ENCODE results near the gene SFRP5. TPM values are rescaled to one million over a fixed set of nuclear protein-coding genes. Genes with fewer than 3 reads are reported as not detected.
A peak's percentile ranks its signal among the peaks of the same experiment; 100 is the strongest.

SFRP5 gene, protein sequence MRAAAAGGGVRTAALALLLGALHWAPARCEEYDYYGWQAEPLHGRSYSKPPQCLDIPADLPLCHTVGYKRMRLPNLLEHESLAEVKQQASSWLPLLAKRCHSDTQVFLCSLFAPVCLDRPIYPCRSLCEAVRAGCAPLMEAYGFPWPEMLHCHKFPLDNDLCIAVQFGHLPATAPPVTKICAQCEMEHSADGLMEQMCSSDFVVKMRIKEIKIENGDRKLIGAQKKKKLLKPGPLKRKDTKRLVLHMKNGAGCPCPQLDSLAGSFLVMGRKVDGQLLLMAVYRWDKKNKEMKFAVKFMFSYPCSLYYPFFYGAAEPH
- polyA plus RNA-seq (ENCODE audit: insufficient read length in 3 of 3), result under 1 TPM in 2 of 3 donors, not detected in 1; 0.09 to 0.11 TPM
- long read RNA-seq, donor 1, partial matches to known transcripts, result 0 of 1 reads
- long read RNA-seq, donor 1, other reads (novel, unspliced or antisense), result 0 of 1 reads
- long read RNA-seq, donor 2, partial matches to known transcripts, result 0 of 1 reads
- long read RNA-seq, donor 2, other reads (novel, unspliced or antisense), result 0 of 1 reads
- long read RNA-seq, donor 3, result 0 reads
- long read RNA-seq, donor 4, result 0 reads
- long read RNA-seq, donor 5, result 0 reads
- long read RNA-seq, donor 6, result 0 reads
- long read RNA-seq, donor 7, result 0 reads
- long read RNA-seq, donor 8, result 0 reads
- long read RNA-seq, donor 9, result 0 reads
- long read RNA-seq, donor 10, result 0 reads
- long read RNA-seq, donor 11, result 0 reads
- long read RNA-seq, donor 12, result 0 reads
- long read RNA-seq, donor 13, result 0 reads
- long read RNA-seq, donor 14, result 0 reads
- long read RNA-seq, donor 15, transcript SFRP5-201 (3 exons, 1,836 nt), result major isoform, 18 of 18 reads
- long read RNA-seq, donor 15, partial matches to known transcripts, result 0 of 18 reads
- long read RNA-seq, donor 15, other reads (novel, unspliced or antisense), result 0 of 18 reads
- long read RNA-seq, donor 16, partial matches to known transcripts, result 0 of 1 reads
- long read RNA-seq, donor 16, other reads (novel, unspliced or antisense), result 0 of 1 reads

DNA sequence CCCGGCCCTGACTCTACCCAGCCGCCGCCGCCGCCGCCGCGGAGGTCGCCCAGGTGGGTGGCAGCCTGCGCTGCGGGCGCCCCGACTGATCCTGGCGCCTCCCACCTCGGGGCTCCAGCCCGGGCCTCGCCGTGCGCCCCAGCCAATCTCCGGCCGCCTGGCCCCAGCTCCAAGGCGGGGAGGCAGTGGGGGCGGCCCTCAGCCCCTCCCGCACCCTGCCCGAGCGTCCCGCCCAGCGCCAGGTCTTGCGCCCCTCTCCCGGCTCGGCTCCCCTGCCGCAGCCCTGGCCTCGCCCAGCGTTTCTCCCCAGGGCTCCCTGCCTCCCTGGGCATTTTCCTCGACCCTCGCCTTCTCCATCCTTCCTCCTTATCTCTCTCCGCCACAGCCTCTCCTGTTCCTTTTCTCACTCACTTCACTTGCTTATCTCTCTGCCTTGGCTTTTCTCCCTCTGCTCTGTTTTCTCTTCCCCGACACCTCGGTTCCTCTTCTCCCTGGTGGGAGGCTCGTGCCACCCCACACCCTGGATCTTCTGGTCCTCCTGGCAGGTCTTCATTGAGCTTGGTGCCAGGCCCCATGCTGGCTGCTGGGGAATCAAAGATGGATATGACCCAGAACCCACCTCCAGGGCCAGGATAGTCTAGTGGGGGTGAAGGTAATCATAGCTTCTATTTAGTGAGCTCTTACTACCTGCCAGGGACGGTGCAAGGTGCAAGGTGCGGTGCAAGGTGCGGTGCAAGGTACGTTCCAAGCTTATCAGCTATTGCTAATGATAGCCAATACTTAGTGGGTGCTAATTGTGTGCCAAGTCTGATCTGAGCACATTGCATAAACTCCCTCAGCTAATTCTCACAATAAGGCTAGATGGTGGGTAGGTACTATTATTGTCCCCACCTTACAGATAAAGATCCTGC is at the start of gene SFRP5:
TSS of gene SFRP5 (minus strand) at position 87 of the 911 bp plus-strand sequence. CDS start 166 bp downstream, outside the sequence.
- DNase-seq, result no peak

DNA sequence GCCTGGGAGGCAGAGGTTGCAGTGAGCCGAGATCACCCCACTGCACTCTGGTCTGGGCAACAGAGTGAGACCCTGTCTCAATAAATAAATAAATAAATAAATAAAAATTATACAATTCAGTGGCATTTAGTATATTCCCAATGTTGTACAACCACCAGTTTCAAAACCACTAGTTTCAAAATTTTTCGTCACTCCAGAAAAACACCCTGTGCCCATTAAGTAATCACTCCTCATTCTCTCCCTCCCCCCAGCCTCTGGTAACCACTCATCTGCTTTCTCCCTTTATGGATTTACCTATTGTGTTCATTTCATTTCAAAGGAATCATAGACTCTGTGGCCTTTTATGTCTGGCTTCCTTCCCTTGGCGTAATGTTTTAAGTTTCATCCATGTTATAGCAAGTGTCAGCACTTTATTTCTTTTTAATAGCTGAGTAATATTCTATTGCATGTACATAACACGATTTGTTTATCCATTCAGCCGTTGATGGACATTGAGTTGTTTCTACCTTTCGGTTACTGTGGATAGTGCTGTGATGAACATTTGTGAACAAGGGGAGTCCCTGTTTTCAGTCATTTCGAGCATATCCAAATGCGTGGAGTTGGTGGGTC is 48.4 kb upstream of the SFRP5 start:
- no peak for DNase-seq

DNA sequence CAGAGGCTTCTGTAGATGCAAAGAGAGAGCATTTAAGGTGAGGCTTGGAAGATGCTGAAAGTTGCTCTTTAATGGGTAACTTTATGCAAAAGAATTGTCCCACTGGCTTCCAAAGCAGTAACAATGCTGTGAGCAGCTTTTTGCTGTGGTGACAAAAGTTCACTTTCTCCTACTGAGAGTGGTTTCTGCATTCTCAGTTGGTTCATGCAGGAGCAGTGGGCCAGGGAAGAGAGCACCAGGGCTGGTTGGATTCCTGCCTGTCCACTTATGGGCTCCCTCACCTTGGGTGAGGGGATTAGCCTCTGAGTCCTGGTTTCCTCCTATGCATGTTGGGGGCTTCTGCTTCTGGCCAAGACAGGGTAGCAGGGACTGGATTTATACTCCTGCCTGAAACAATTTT is 46.8 kb upstream of the SFRP5 start:
- DNase-seq, result no peak

DNA sequence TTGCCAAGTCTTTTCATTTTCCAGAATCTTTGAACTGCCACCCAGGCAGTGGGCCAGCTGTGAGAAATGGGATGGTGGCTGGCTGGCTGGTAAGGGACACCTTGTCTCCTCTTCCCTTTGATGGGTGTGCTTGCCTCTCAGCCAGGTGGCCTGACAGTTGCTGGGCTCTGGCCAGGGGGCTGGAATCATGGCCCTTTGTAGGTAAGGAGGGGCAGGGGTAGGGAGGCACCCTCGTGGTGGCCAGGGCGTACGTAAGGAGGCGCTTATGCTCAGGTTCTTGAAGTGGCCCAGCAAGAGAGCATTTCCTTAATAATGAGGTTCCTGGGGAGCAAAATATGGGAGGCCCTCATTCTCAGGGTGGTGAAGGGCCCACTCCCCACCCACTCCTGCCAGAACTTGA is 44.8 kb upstream of the SFRP5 start:
- DNase-seq, result no peak

DNA sequence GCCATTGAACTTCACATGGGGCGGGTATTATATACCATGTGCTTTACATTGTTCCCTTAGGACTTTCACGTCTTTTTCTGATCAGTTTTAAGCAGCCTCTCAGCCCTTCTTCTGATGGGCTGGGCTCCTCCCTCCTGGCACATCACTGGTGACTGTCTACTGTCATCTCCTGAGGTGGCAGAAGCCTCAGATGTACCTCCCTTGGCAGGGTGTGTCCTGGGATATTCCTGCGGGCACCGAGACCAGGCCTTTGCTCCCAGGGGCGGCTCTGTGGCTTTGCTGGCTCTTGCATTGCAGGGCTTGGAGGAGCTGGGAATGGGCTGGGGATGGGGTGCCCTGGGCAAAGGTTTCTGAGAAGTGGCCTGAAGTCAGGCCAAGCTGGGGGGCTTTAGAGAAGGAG is 43.2 kb upstream of the SFRP5 start:
- DNase-seq, result no peak

DNA sequence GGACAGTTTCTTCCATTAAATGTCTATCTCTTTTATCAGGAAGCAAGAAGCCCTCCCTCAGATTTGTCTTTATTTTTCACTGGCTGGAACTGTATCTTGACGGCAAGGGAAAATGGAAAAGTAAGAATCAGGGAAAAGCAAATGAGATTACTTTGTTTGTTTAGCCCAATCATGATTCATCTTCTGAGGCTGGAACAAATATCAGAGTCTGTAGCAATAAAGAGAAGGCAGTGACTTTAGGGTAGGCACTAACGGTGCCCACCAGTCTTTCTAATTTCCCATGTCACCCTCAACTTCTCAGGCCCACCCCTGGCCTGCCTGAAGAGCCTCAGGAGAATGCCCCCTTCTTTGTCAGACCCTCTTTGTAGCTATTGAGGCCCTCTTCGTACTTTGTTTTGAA is 41.5 kb upstream of the SFRP5 start:
- no peak for DNase-seq

DNA sequence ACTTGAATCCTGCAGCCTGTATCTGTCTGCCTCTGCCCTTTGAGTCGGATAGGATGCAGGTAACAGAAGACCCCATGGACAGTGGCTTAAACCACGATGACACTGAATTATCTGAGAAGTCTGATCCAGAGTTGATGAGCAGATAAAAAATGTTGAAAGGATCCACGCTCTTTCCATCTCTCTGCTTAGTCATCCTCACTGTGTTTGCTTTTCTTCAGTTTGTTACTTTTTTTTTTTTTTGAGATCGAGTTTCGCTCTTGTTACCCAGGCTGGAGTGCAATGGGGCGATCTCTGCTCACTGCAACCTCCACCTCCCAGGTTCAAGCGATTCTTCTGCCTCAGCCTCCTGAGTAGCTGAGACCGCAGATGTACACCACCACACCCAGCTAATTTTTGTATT is 40.9 kb upstream of the SFRP5 start:
- no peak for DNase-seq

DNA sequence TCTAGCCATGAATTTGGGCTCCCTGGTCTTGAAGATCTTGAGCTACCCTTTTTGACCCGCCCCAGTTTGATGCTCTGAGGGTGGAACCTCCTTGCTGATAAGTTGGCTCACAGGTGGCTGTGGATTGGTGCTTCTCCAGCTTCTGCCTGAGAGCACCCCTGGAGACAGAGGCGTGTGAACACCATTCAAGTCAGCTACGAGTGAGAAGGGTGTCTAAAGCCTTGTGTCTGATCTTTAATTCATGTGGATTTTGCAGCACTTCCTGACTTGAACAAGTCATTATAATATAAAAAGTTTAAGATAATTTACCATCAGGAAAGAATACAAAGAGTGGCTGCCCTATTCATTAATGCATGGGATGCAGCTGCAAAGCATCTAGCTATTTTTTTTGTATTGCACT is 40.2 kb upstream of the SFRP5 start:
- no peak for DNase-seq

DNA sequence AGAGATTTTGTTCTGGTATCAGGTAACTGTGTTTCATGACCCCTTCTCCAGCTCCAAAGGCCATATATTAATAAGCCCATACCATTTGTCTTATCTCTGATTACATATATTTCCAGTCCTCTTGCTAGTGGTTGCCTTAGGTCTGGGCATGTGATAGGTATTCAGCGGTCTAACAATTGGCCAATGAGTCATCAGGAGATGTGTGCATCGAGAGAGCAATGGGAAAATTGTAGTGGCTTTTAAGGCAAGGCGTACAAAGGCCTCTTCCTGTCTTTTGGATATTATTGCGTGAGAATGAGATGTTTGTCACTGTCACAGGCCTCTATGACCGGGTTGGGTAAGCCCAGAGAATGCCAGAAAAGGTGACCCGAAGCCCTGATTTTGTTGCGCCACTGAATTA is 38.6 kb upstream of the SFRP5 start:
- DNase-seq, result no peak

DNA sequence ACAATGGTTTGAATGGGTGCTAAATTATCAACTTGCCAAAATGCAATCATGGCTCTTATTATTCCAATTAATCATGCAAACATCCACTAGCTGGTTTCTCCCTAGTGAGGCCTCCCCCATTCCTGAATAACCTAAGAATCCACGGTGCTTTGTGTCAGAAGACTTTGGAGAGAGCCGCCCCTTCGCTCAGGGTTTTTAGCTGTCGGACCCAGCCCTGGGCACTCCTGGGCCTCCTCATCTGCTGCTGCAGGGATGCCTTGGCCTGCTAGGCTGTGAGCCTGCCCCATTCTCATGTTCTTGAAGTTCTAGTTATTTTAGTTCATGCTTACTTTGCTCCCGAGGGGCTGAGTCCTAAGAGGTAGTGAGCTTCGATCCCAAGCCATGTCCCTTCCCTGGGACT is 34.1 kb upstream of the SFRP5 start:
- DNase-seq, result no peak

DNA sequence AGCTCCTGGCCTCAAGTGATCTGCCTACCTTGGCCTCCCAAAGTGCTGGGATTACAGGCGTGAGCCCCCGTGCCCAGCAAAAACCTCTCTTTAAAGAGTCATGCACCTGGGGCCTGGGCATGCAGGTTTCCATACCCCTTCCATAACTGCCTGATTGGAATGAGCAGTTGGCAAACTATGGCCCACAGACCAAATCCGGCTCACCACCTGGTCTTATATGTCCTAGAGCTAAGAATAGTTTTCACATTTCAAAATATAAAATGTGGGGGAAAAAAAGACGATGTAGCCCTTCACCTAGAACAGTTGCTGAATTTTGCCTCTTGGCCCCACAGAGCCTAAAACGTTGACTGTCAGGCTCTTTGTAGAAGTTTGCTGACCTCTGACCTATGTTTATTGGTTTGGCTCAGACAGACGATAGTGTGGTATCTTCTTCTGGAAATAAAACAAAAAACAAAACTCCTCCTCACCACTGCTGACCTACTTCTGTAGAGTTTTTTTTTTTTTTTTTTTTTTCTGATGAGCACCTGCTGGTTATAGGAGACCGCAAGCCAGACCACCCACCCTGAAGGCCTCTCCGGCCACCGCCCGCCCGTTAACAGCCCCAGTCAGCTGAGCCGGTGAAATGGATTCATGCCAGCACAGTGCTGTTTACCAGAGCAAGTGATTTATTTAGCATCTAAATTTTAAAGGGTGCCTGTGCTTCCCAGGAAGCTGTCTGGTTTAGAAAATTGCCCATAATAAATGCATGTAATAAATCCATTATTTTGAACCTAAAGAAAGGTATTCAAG is 33.5 kb upstream of the SFRP5 start:
- DNase-seq, result no peak

DNA sequence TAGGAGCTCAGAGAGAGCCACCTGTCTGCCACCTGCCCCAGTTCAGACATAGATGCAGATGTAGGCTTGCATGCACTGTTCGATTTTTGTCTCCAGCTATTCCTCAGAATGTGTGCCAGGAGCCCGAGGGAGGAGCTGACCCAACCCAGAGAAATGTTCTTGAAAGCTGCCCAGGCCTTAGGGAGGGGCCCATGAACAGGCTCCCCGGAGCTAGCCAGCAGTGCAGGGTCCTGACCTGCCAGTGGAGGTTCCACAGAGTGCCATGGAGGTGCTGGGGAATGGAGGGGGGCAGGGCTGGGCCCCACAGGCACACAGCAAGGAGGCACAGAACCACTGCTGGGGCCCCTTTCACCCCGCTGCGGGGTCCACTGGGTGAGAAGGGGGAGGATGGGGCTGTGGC is 29.6 kb upstream of the SFRP5 start:
- no peak for DNase-seq

DNA sequence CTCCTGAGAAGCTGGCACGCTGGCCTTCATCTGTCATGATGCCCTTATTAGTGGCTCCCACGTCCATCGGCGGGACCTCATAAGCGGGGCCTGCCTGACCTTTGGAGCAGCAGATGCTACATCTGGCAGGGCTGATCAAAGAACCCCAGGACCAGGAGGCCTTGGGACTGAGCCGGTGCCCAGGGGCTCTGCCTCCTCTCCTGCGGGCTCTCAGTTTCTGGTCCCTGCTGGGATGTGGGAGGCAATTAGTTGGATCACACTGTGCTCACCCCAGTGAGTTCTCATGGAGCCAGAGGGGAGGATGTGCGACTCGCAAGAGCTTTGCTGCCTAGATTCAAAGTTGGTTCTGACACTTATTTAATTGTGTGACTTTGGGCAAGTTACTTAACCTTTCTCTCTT is 28.7 kb upstream of the SFRP5 start:
- no peak for DNase-seq

DNA sequence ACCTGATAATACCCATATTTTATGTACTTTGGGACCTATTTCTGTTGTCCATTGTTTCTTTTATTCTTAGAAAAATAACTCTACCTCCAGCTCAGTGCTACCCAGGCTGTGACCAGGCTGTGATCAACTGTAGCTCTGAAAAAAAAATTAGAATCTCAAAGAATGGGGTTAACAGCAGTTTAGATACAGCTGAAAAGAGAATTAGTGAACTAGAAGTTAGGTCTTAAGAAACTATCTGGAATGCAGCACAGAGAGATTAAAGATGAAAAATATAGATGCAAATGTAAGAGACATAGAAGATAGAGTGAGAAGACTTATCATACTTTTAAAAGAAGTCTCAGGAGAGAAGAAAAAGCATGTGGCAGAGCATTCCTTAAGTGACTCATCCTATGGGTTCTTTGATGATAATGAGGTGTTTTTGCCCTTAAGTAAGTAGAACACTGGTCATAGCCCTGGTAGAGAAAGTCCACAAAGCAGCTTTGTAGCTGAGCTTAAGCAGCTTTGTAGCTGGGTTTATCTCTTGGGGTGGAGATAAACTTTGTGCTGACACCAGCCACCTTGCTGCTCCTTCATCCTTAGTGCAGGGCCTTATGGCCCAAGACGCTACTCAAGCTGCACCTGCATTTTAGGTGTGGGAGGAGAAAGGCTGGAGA is 27.3 kb upstream of the SFRP5 start:
- no peak for DNase-seq

DNA sequence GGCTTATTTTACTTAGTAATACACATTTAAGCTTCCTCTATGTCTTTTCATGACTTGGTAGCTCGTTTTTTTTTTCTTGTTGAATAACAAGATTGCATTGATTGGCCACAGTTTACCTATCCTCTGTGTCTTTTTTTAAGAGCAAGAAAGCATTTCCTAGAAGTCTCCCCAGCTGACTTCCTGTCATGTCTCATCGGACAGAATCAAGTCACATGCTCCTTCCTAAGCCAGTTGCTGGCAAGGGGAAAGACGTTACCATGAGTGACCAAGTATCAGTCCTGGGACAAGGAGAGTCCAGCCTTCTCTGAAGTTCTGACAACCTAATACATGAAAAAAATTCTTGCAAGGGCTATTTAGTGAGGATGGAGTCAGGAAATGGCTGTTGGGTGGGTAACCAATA is 24.9 kb upstream of the SFRP5 start:
- no peak for DNase-seq

DNA sequence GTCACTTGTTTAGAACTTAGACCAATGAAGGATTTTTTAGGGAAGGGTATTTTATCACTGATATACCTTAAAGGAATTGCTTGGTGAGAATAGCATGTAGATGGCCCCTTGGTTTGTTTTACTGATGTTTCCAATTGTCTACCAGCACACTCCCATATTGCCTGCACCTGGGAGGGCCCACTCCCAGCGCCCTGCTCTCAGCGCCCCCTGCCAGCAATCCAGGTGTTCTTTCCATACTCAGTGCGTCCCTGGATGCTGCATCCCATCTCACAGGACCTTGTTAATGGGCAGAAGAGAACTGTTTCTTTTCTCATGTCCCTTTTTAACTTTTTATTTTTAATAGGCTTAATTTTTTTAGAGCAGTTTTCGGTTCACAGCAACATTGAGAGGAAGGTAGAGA is 24.1 kb upstream of the SFRP5 start:
- DNase-seq, result no peak

DNA sequence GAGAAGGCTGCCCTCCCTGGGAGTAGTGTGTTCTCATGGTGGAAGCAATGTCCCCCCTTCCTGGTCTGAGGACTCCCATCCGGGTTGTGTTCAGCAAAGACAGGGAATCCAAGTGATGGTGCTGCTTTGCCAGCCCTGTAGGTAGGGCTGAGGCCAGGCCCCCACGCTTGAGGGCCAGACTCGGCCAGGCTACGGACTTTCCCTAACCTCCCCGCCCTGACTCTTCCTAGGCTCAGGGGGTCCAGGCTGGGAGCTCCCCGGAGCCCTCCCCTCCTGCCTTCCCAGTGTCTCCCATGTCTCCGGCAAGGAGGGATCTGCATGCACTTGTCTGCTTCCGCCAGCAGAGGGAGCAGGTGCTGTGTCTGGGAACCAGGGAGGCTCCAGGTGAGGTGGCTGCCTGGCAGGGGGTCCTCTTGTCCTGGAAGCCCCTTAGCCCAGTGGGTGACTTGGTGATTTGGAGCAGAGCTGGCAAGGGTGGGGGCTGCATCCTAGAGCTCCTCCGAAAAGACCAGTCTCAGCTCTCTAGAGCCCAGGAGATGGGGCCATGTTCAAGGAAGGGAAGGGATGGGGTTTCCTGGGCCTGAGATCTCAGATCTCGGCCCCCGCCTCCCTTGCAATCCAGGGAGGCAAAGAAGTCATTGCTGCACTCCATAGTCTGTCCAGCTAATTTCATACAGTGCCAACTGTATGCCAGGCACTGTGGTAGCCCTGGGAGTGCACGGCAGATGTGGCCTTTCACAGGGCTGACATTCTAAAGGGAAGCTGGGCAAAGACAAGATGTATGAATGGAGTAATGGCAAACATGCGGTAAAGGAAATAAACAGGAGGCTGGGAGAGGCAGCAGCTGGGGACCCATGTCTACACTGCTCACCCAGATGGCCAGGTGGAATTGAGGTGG is 20.3 kb upstream of the SFRP5 start:
- peak; percentile 41 for DNase-seq

DNA sequence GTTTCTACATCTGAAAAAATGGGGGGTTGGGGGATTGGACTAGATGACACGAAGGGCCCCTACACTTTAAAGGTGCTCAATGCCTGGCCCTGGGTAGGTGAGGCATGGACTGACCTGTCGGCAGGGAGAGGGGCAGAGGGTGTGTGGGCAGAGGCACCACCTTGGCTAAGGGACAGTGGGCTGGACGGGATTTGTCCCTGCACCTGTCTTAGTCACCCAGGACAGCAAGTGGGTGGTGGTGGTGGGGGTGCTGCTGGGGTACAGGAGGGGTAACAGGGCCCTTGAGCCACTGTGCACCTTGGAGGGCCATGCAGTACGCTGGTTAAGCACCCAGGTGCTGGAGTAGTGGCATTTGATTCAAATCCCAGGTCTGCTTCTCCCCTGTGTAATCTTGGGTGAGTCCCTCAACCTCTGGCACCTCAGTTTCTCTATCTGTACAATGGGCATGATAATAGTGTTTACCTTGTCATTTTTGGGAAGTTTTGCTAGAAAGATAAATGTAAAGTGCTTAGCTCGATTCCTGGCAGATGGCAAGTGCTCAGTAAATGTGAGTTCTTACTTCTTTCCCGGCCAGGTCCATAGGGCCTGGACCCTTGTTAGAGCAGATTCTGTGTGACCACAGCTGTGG is 18.1 kb upstream of the SFRP5 start:
- DNase-seq, result no peak
